COR-L47 (cell line): ENCODE data around the gene TRABD2B.

Experiments
- DNase-seq: peaks from one replicate; lab custom pipeline; 2025; lab: John Stamatoyannopoulos, UW

Gene TRABD2B

DNA sequence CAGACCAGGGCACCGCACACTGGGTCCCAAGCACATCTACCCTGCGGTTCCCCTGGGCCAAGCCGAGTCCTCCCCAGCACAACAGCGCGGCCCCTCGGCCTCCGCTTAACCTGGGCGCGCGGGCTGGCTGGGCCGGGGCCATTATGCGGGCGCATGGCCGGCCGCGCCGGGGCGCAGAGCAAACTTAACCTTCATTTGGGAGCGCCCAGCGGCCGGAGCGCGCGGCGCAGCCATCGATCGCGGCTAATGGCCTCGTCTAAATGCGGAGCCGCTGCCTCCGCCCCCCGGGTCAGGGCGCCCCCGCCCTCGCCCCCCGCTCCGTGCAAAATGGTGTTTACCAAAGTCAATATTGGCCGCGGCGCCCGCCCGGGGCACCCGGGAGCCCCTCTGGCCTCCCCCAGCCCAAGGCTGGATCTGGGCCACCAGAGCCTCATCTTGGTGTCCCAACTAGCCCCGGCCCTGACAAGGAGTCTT, 272.1 kb downstream of the TRABD2B start:
- no peak for DNase-seq

DNA sequence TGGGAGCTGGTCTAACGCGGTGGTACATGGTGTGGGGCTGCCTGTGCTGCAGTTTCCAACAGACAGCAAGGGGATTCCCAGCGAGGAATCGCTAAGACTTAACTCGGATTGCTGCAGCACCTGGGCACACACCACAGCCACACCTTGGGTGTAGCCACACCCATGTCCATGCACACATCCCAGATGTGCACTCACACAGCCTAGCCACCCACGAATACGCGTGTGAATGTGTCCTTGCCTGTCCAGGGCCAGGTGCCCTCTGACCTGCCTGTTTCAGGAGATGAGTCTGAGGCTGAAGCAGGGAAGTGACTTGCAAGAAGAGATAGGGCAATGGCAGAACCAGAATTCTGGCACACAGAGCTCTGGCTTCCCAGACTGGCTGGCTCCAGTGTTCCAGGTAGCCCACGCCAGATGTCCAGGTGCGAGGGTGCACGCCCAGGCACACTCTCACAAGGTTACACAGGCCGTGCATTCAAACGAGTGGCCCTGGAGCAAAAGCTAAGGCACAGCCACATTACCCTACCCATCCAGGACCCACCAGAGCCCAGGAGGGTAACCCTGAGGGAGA, 272.7 kb downstream of the TRABD2B start:
- DNase-seq = no peak

GRCh38 chr1:47722909-47723580, 274.1 kb downstream of the TRABD2B start:
- no peak for DNase-seq

- no peak for DNase-seq
These were observed 275.1 kb downstream of the TRABD2B start for GRCh38 chr1:47722101-47722500.

GRCh38 chr1:47720111-47720510, 277.1 kb downstream of the TRABD2B start:
- no peak for DNase-seq

DNA sequence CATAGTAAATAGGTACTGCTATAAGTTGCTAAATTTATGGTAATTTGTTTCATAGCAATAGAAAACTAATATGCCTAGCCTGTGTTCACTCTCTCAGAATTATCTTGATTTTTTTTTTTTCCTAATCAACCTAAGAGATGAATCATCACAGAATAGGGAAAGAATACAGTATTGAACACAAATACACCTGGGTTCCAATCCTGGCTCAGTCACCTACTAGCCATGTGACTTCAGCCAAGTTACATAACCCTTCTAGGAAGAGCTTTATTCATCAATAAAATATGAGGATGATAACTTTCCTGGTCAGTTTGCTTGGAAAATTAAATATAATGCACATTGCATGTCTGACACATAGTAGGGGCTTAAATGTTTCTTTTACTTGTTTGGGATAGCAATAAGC, 279.8 kb downstream of the TRABD2B start:
- DNase-seq = no peak

- DNase-seq = no peak
These were observed 283.0 kb downstream of the TRABD2B start for GRCh38 chr1:47713975-47714767.

GRCh38 chr1:47713333-47713953, 283.7 kb downstream of the TRABD2B start:
- no peak for DNase-seq

- DNase-seq = peak; percentile 29
These were observed 284.4 kb downstream of the TRABD2B start for GRCh38 chr1:47712596-47713299.

GRCh38 chr1:47711848-47712492, 285.2 kb downstream of the TRABD2B start:
- DNase-seq = no peak

DNA sequence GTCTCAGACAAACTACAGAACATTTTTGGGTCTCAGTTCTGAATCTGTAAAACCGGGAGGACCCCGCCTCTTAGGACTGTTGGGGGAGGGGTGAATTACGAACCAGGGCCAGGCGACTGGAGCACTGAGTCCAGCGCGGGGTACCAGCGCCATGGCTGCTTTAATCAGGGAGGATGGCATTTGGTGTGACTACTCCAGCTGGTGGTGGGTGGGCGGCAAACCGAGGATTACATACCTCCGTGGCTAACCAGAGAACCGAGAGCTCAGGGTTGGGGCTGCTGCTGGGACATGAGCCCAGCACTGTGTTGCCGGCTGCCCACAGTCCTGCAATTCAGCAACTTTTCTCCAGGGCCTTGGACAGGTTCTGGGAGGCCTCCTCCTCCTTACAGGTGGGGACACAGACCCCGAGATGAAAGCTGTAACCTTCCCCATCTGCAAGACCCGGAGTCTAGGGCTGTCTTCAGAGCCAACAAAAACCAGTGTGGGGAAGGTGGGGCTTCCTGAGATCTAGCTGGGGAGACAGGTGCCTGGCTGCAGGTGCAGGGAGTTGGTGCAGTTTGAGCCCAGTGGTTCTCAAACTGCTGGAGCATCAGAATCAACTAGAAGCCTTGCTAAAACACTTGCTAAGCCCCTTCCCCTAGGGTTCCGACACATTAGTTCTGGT, 285.9 kb downstream of the TRABD2B start:
- no peak for DNase-seq
